Breast epithelium (tissue), 4 donors: ENCODE results near the gene RNH1. TPM values are rescaled to one million over a fixed set of nuclear protein-coding genes. Genes with fewer than 3 reads are reported as not detected.

Experiments
- DNase-seq, 2 donors: peaks; one replicate each; pipeline ENCODE4 v3.0.0-alpha.2; 2019; ENCODE audit warnings: low spot score in 2 of 2
- H3K27ac ChIP-seq, 2 donors: fragments of 200-600 bp; sonication (generic) in 1 of 2; one replicate each; pipeline ENCODE4 v1.5.1; 2016 to 2019; ENCODE audit warnings: mild to moderate bottlenecking in 1 of 2
- H3K27me3 ChIP-seq, 2 donors: fragments of 200-600 bp; sonication (generic) in 1 of 2; one replicate each; pipeline versions ENCODE4 v1.5.1 to v1.6.0; 2017 to 2019; ENCODE audit warnings: control low read depth in 1 of 2, mild to moderate bottlenecking in 1 of 2
- H3K36me3 ChIP-seq: fragments of 200-600 bp; one replicate; pipeline ENCODE4 v1.5.1; 2019
- H3K4me1 ChIP-seq, 2 donors: fragments of 200-600 bp; sonication (generic); one replicate each; pipeline ENCODE4 v1.5.1; 2016 to 2019; ENCODE audit warnings: control low read depth in 1 of 2
- H3K4me3 ChIP-seq, 3 donors: fragments of 200-600 bp; sonication (generic); 1 replicate in 2 of 3; 2 replicates in 1 of 3; pipeline ENCODE4 v1.5.1; 2016 to 2019; ENCODE audit warnings: mild to moderate bottlenecking in 3 of 3, moderate library complexity in 2 of 3
- H3K9me3 ChIP-seq, 2 donors: fragments of 200-600 bp; sonication (generic) in 1 of 2; one replicate each; pipeline ENCODE4 v1.5.1; 2016 to 2019; ENCODE audit warnings: control low read depth in 1 of 2
- POLR2A ChIP-seq: fragments of 450-650 bp; IDR thresholded peaks from one replicate; pipeline ENCODE4 v1.6.1; 2016; ENCODE audit warnings: antibody characterized with exemption, mild to moderate bottlenecking, moderate library complexity
- POLR2AphosphoS5 ChIP-seq, 3 donors: sonication (generic); formaldehyde crosslinking; IDR thresholded peaks; one replicate each; pipeline ENCODE4 v1.6.1; 2017; ENCODE audit warnings: antibody characterized with exemption in 3 of 3
- intact Hi-C: fragments of 100-400 bp; cut with DNase I; formaldehyde crosslinking; loops from one replicate; pipeline ENCODE4 v1.15.1; 2023; ENCODE audit warnings: low total_unique reads
- total RNA-seq, 3 donors: library from RNA; depleted of rRNA; stranded (reverse); fragments of >200 nt; gene quantifications; one replicate each; pipeline ENCODE4 v1.1.0, GENCODE V29; 2016
- TF ChIP-seq, protein P1 (sequence below), 3 donors: fragments of 450-650 bp; IDR thresholded peaks; one replicate each; pipeline ENCODE4 v1.5.1; 2016 to 2017; ENCODE audit warnings: antibody characterized with exemption in 3 of 3, mild to moderate bottlenecking in 3 of 3, moderate library complexity in 3 of 3

The RNH1 gene
- total RNA-seq, 3 donors from 2014 or later, result 139 to 249 (median 209) TPM

DNA sequence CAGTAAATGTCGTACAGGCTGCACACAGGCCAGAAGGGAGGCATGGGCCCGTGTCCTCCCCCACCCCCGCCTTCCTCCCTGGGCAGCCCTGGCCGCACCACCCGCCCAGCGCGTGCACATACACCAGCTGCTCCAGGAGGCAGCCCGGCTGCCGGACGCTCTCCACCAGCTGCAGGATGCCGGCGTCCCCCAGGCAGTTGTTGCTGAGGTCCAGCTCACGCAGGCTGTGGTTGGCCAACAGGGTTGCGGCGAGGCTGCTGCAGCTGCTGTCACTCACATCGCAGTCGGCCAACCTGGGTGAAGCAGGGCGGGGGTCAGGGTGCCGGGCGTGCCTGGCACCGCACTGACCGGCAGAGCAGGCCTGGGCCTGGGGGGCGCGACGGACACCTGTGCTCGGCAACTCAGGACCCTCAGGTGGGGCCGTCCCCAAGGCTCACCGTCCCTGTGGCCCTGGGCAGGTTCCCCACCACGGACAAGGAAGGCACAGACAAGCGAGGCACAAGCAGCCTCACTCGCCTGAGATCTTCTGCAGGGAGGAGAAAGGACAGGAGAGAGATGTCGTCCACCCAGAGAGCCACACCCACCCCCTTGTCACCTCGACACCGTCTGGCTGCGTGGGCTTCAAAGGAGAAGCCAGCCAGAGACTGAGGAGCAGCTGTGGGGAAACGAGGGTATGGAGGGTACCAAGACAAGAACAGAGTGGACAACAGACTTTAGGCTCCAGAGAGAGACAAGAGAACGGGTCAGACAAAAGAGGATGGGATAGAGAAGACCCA is 12.1 kb downstream of the RNH1 start:
- TF ChIP-seq, protein P1, sequence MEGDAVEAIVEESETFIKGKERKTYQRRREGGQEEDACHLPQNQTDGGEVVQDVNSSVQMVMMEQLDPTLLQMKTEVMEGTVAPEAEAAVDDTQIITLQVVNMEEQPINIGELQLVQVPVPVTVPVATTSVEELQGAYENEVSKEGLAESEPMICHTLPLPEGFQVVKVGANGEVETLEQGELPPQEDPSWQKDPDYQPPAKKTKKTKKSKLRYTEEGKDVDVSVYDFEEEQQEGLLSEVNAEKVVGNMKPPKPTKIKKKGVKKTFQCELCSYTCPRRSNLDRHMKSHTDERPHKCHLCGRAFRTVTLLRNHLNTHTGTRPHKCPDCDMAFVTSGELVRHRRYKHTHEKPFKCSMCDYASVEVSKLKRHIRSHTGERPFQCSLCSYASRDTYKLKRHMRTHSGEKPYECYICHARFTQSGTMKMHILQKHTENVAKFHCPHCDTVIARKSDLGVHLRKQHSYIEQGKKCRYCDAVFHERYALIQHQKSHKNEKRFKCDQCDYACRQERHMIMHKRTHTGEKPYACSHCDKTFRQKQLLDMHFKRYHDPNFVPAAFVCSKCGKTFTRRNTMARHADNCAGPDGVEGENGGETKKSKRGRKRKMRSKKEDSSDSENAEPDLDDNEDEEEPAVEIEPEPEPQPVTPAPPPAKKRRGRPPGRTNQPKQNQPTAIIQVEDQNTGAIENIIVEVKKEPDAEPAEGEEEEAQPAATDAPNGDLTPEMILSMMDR (IDR thresholded peaks at IDR 0.05), result no peak
- TF ChIP-seq POLR2A, result no peak
- no peak for TF ChIP-seq POLR2AphosphoS5 (IDR thresholded peaks at IDR 0.05)
- intact Hi-C loops, result no loop called here
- Histone ChIP-seq H3K27me3 (no peaks in the 10 kb centered on the region), H3K9me3 (no peaks in the 10 kb centered on the region), H3K27ac (no peak overlapping the region), H3K4me1 (no peaks in the 10 kb centered on the region), H3K36me3 (peaks cover 22% of the 10 kb centered on the region), H3K4me3 (no peak overlapping the region)
- no peak for DNase-seq

DNA sequence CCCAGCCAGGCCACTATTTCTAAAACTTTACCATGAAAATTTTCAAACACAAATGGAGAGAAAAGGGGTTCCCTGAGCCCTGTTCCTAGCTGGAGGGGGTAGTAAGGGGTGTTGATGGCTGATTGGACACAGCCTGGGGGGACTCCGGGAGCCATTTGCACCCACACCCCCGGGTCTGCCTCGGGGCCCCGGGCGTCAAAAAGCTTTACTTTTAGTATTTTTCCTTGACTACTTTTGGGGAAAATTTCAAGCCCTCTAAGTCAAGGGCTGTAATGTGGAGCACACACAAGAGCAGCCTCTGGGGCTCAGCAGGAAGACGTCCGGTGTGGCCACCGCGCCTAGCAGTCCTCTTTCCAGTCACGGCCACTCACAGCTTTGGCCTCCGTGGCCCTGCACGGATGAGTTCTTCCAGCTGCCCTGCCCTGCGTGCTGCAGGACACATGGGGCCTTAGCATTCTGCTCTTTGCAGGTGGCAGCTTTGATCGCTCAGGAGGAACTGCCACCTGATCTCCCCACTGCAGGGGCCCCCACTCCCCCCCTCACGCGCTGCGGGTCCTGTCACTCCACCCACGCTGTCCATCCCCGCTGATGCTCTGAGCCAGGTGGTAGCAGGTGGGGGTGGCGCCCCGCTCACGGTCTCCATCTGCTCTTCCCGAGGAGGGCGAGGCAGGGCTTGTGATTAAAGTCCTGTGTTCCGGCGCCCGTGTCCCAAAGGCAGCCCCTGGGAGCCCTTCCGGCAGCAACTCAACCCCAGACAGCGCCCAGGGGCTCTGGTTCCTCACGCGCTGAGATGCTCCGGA is 14.4 kb downstream of the RNH1 start:
- Histone ChIP-seq H3K4me3 (no peak overlapping the region), H3K27me3 (no peaks in the 10 kb centered on the region), H3K36me3 (peaks cover 6% of the 10 kb centered on the region), H3K27ac (no peak overlapping the region), H3K4me1 (no peaks in the 10 kb centered on the region), H3K9me3 (no peaks in the 10 kb centered on the region)
- intact Hi-C loops, result no loop called here
- DNase-seq, result no peak
- TF ChIP-seq POLR2AphosphoS5 (IDR thresholded peaks at IDR 0.05), result no peak
- TF ChIP-seq POLR2A, result no peak
- TF ChIP-seq, protein P1 (IDR thresholded peaks at IDR 0.05), result no peak

DNA sequence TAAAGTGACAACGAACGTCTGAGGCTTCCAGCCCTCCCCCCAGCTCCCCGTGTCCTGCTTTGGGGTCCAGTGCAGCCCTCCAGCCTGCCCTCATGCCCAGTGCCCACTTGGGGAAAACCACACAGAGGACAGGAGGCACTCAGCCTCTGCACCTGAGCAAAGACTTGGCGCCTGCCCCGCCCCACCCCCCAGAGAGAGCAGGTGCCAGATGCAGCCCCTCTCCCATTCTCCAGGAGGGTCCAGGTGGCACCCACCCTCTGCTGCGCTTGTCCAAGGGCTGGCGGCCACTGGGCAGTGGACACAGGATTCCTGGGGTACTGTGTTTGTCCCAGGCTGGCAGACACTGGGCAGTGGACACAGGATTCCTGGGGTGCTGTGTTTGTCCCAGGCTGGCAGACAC is 15.7 kb downstream of the RNH1 start:
- Histone ChIP-seq H3K27ac (no peak overlapping the region), H3K36me3 (peaks cover 6% of the 10 kb centered on the region), H3K9me3 (no peaks in the 10 kb centered on the region), H3K27me3 (no peaks in the 10 kb centered on the region), H3K4me1 (no peaks in the 10 kb centered on the region), H3K4me3 (no peak overlapping the region)
- TF ChIP-seq, protein P1 (IDR thresholded peaks at IDR 0.05), result no peak
- no peak for TF ChIP-seq POLR2A
- TF ChIP-seq POLR2AphosphoS5 (IDR thresholded peaks at IDR 0.05), result no peak
- intact Hi-C loops, result no loop called here
- DNase-seq, result no peak

DNA sequence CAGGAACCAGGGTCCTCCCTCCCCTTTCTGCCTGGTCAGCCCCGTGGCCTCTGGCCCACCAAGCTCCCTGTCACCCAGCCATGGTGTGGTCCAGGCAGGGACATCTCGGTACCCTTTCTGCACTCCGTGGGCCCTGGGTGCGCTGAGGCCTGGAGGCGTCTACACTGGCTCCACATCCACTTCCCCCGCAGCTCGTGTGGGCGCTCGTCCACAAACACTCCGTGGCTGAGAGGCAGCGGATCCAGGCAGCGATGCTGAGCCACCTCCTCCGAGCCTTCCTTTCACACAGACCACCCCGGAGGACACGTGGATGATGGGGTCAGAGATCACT is 16.1 kb downstream of the RNH1 start:
- no peak overlapping the region for H3K4me3 ChIP-seq
- no peaks in the 10 kb centered on the region for H3K9me3 ChIP-seq
- intact Hi-C loops, result no loop called here
- H3K36me3 ChIP-seq, result peaks cover 6% of the 10 kb centered on the region
- no peaks in the 10 kb centered on the region for H3K4me1 ChIP-seq
- no peak overlapping the region for H3K27ac ChIP-seq
- no peak for DNase-seq
- no peaks in the 10 kb centered on the region for H3K27me3 ChIP-seq
- TF ChIP-seq POLR2AphosphoS5 (IDR thresholded peaks at IDR 0.05) (no peak), POLR2A (no peak)
- TF ChIP-seq, protein P1 (IDR thresholded peaks at IDR 0.05), result no peak
